NCI-H446 (cell line): Measurements from ENCODE around the gene MAP2K6.

Source experiments
- DNase-seq, 2 experiments: peaks; one replicate each; lab custom pipeline; 2025; lab: John Stamatoyannopoulos, UW

The MAP2K6 gene

GRCh38 chr17:69492410-69493071, 78.0 kb downstream of the MAP2K6 start:
- DNase-seq: no peak

- DNase-seq: no peak
Measured at GRCh38 chr17:69495787-69496186, 81.3 kb downstream of the MAP2K6 start.

GRCh38 chr17:69497161-69497560, 82.7 kb downstream of the MAP2K6 start:
- no peak for DNase-seq

GRCh38 chr17:69499318-69499717, 84.8 kb downstream of the MAP2K6 start:
- no peak for DNase-seq

GRCh38 chr17:69500911-69501429, 86.5 kb downstream of the MAP2K6 start:
- DNase-seq: peak; percentile 80 to 93

GRCh38 chr17:69501591-69502468, 87.3 kb downstream of the MAP2K6 start:
- peak in 1 of 2 experiments; percentile 57 for DNase-seq

GRCh38 chr17:69503711-69504110, 89.2 kb downstream of the MAP2K6 start:
- no peak for DNase-seq

GRCh38 chr17:69505740-69506139, 91.2 kb downstream of the MAP2K6 start:
- no peak for DNase-seq

GRCh38 chr17:69506489-69506888, 92.0 kb downstream of the MAP2K6 start:
- DNase-seq: peak in 1 of 2 experiments; percentile 5

- DNase-seq: no peak
Measured at GRCh38 chr17:69508814-69509213, 94.3 kb downstream of the MAP2K6 start.

- no peak for DNase-seq
Measured at GRCh38 chr17:69511250-69511649, 96.8 kb downstream of the MAP2K6 start.

- DNase-seq: no peak
Measured at GRCh38 chr17:69512946-69513345, 98.4 kb downstream of the MAP2K6 start.

GRCh38 chr17:69516225-69516624, 101.7 kb downstream of the MAP2K6 start:
- DNase-seq: no peak

- DNase-seq: no peak
Measured at GRCh38 chr17:69516911-69517310, 102.4 kb downstream of the MAP2K6 start.

GRCh38 chr17:69518951-69519350, 104.5 kb downstream of the MAP2K6 start:
- DNase-seq: no peak

- peak; percentile 21 to 25 for DNase-seq
Measured at GRCh38 chr17:69523244-69523861, 108.9 kb downstream of the MAP2K6 start.

- no peak for DNase-seq
Measured at GRCh38 chr17:69524854-69525253, 110.4 kb downstream of the MAP2K6 start.

- DNase-seq: peak; percentile 43 to 64
Measured at GRCh38 chr17:69525920-69526841, 111.7 kb downstream of the MAP2K6 start.

GRCh38 chr17:69528035-69528434, 113.5 kb downstream of the MAP2K6 start:
- DNase-seq: no peak

GRCh38 chr17:69533481-69534234, 119.2 kb downstream of the MAP2K6 start:
- DNase-seq: no peak

GRCh38 chr17:69534235-69534621, 119.7 kb downstream of the MAP2K6 start:
- no peak for DNase-seq
